Measurements from ENCODE around the gene GATA5.
A peak's percentile ranks its signal among the peaks of the same experiment; 100 is the strongest.

GATA5 gene

GRCh38 chr20:62470459-62470858 lies 5.3 kb downstream of the GATA5 start:
- DNase-seq = no peak

- no peak for DNase-seq
Observed at GRCh38 chr20:62470001-62470400, 5.8 kb downstream of the GATA5 start.

GRCh38 chr20:62469352-62469751 lies 6.4 kb downstream of the GATA5 start:
- no peak for DNase-seq

GRCh38 chr20:62466806-62467537 lies 8.8 kb downstream of the GATA5 start:
- no peak for DNase-seq

GRCh38 chr20:62466072-62466760 lies 9.6 kb downstream of the GATA5 start:
- DNase-seq = no peak

- DNase-seq = no peak
Observed at GRCh38 chr20:62464990-62465389, 10.8 kb downstream of the GATA5 start.

GRCh38 chr20:62464425-62464770 lies 11.4 kb downstream of the GATA5 start:
- DNase-seq = no peak

GRCh38 chr20:62463651-62464424 lies 12.0 kb downstream of the GATA5 start:
- no peak for DNase-seq

GRCh38 chr20:62462976-62463592 lies 12.7 kb downstream of the GATA5 start:
- DNase-seq = no peak

GRCh38 chr20:62461834-62462233 lies 14.0 kb downstream of the GATA5 start:
- DNase-seq = no peak

- DNase-seq = no peak
Observed at GRCh38 chr20:62461157-62461556, 14.6 kb downstream of the GATA5 start.

GRCh38 chr20:62460678-62461077 lies 15.1 kb downstream of the GATA5 start:
- no peak for DNase-seq

- peak; percentile 72 for DNase-seq
Observed at GRCh38 chr20:62459488-62459887, 16.3 kb downstream of the GATA5 start.

- DNase-seq = no peak
Observed at GRCh38 chr20:62458275-62459251, 17.2 kb downstream of the GATA5 start.

GRCh38 chr20:62457831-62458230 lies 18.0 kb downstream of the GATA5 start:
- DNase-seq = no peak

- no peak for DNase-seq
Observed at GRCh38 chr20:62457098-62457497, 18.7 kb downstream of the GATA5 start.

- DNase-seq = no peak
Observed at GRCh38 chr20:62455929-62456328, 19.9 kb downstream of the GATA5 start.

GRCh38 chr20:62454904-62455636 lies 20.7 kb downstream of the GATA5 start:
- no peak for DNase-seq

GRCh38 chr20:62453186-62453808 lies 22.5 kb downstream of the GATA5 start:
- no peak for DNase-seq

- DNase-seq = no peak
Observed at GRCh38 chr20:62452475-62453095, 23.2 kb downstream of the GATA5 start.

- DNase-seq = no peak
Observed at GRCh38 chr20:62451970-62452369, 23.8 kb downstream of the GATA5 start.
